ENCODE results near the gene TCEAL3. TPM values are rescaled to one million over a fixed set of nuclear protein-coding genes. Genes with fewer than 3 reads are reported as not detected.

TCEAL3 gene
- total and polyA plus RNA-seq, 9 of the 15 experiments (the other 6 are each of a cell fraction or from before 2014, with no cell fraction given) = not detected

DNA sequence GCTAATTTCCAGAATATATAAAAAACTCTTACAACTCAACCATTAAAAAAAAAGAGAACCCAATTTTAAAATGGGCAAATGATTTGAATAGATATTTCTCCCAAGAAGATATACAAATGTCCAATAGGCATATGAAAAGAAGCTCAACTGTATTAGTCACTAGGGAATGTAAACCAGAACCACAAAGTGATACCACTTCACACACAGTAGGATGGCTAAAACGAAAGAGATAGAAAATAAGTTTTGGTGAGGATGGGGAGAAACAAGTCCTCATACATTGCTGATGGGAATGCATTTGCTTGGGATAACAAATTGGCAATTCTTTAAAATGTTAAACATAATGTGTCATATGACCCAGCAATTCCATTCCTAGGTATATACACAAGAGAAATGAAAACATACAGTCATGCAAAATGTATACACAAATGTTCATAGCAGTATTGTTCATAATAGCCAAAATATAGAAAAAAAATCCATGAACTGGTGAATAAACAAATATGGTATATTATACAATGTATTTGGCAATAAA lies 5.7 kb downstream of the TCEAL3 start (continued):
- no peak for TF ChIP-seq ESRRB (CRISPR knock-in tag; IDR thresholded peaks at IDR 0.05; ENCODE audit: borderline replicate concordance)
- no peak for TF ChIP-seq JUND (IDR thresholded peaks at IDR 0.05; ENCODE audit: borderline replicate concordance, low read depth, low read length)
- TF ChIP-seq JUND (tag; IDR thresholded peaks at IDR 0.05; ENCODE audit: borderline replicate concordance, low read depth, low read length) = no peak
- TF ChIP-seq, protein P1, sequence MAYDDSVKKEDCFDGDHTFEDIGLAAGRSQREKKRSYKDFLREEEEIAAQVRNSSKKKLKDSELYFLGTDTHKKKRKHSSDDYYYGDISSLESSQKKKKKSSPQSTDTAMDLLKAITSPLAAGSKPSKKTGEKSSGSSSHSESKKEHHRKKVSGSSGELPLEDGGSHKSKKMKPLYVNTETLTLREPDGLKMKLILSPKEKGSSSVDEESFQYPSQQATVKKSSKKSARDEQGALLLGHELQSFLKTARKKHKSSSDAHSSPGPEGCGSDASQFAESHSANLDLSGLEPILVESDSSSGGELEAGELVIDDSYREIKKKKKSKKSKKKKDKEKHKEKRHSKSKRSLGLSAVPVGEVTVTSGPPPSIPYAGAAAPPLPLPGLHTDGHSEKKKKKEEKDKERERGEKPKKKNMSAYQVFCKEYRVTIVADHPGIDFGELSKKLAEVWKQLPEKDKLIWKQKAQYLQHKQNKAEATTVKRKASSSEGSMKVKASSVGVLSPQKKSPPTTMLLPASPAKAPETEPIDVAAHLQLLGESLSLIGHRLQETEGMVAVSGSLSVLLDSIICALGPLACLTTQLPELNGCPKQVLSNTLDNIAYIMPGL (CRISPR knock-in tag; IDR thresholded peaks at IDR 0.05) = no peak
- TF ChIP-seq, protein P2, sequence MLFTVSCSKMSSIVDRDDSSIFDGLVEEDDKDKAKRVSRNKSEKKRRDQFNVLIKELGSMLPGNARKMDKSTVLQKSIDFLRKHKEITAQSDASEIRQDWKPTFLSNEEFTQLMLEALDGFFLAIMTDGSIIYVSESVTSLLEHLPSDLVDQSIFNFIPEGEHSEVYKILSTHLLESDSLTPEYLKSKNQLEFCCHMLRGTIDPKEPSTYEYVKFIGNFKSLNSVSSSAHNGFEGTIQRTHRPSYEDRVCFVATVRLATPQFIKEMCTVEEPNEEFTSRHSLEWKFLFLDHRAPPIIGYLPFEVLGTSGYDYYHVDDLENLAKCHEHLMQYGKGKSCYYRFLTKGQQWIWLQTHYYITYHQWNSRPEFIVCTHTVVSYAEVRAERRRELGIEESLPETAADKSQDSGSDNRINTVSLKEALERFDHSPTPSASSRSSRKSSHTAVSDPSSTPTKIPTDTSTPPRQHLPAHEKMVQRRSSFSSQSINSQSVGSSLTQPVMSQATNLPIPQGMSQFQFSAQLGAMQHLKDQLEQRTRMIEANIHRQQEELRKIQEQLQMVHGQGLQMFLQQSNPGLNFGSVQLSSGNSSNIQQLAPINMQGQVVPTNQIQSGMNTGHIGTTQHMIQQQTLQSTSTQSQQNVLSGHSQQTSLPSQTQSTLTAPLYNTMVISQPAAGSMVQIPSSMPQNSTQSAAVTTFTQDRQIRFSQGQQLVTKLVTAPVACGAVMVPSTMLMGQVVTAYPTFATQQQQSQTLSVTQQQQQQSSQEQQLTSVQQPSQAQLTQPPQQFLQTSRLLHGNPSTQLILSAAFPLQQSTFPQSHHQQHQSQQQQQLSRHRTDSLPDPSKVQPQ (CRISPR knock-in tag; IDR thresholded peaks at IDR 0.05; ENCODE audit: borderline replicate concordance) = no peak

DNA sequence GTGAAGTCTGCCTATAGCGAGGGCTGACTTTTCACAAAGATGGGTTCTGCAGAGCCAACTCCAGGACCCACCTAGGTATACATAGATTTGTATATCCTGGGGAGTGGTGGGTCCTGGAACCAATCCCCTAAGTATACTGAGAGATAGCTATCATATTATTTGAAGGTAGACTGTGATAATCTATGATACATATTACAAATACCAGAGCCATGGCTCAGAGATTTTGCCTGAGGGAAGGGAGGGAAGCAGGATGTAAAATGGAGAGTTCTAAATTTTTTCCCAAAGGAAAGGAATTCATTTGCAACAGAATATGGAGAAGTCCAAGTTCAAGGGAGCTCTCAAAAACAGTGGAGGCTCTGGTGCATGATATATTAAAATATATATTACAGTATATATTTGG lies 7.2 kb downstream of the TCEAL3 start:
- no peaks in the 10 kb centered on the region for H3K36me3 ChIP-seq (ENCODE audit: control insufficient read depth, insufficient read depth, low read length)
- WGBS (ENCODE audit: insufficient coverage, low coverage, missing lambda C conversion rate) = 8% methylated on average over 1 of the region's 1 CpG
- no peak overlapping the region for H3K4me2 ChIP-seq (ENCODE audit: insufficient read depth, low read length)
- ChIA-PET POLR2A (no interaction called here), CTCF (ENCODE audit: low intra/inter-chr PET ratio) (no interaction called here)
- H3K27me3 ChIP-seq (ENCODE audit: control insufficient read depth in 2 of 2, insufficient read depth in 2 of 2, low read length in 2 of 2) = no peaks in the 10 kb centered on the region
- H3K4me3 ChIP-seq = no peak overlapping the region
- no peaks in the 10 kb centered on the region for H3K9me3 ChIP-seq (replicated peaks; ENCODE audit: control insufficient read depth, insufficient read depth, low read depth, low read length)
- in situ Hi-C loops (cut with MboI) (no loop called here), intact Hi-C loops (cut with micrococcal nuclease) (no loop called here)
- H3K27ac ChIP-seq (ENCODE audit: extremely low read depth, low read depth, low read length) = no peak overlapping the region
- H3K4me1 ChIP-seq (replicated peaks in 1 of 2; ENCODE audit: control insufficient read depth in 2 of 2, insufficient read depth in 2 of 2, low read length in 2 of 2) = no peaks in the 10 kb centered on the region
- FAIRE-seq (no peak), ATAC-seq (no peak), DNase-seq (ENCODE audit: extremely low read depth in 1 of 4, low spot score in 3 of 4) (no peak)
- H3K79me2 ChIP-seq (ENCODE audit: control insufficient read depth, insufficient read depth, low read length) = no peaks in the 10 kb centered on the region
- no peaks in the 10 kb centered on the region for H3K9me1 ChIP-seq (ENCODE audit: control insufficient read depth, insufficient read depth, low read length)
- no peaks in the 10 kb centered on the region; the same call in 1 of the 2 replicates for H4K20me1 ChIP-seq (replicated peaks; ENCODE audit: control insufficient read depth, insufficient read depth, low read length)
- no peak overlapping the region for H2AFZ ChIP-seq (ENCODE audit: low read depth, low read length)
- no peak overlapping the region for H3K9ac ChIP-seq (ENCODE audit: insufficient read depth in 1 of 2, low read depth in 2 of 2, low read length in 2 of 2)
- no TSS peak for BruUV-seq (replicated peaks)
- TF ChIP-seq ZNF551 (CRISPR knock-in tag; IDR thresholded peaks at IDR 0.05) = no peak
- TF ChIP-seq, protein P3, sequence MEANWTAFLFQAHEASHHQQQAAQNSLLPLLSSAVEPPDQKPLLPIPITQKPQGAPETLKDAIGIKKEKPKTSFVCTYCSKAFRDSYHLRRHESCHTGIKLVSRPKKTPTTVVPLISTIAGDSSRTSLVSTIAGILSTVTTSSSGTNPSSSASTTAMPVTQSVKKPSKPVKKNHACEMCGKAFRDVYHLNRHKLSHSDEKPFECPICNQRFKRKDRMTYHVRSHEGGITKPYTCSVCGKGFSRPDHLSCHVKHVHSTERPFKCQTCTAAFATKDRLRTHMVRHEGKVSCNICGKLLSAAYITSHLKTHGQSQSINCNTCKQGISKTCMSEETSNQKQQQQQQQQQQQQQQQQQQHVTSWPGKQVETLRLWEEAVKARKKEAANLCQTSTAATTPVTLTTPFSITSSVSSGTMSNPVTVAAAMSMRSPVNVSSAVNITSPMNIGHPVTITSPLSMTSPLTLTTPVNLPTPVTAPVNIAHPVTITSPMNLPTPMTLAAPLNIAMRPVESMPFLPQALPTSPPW (CRISPR knock-in tag; IDR thresholded peaks at IDR 0.05) = no peak
- TF ChIP-seq ZNF165 (CRISPR knock-in tag; IDR thresholded peaks at IDR 0.05; ENCODE audit: borderline replicate concordance) = no peak
- TF ChIP-seq U2AF2 (optimal IDR thresholded peaks at IDR 0.05; ENCODE audit: low read depth, low read length) = no peak
- TF ChIP-seq C11orf30 (IDR thresholded peaks at IDR 0.05; ENCODE audit: low read depth) = no peak
- no peak for TF ChIP-seq TBL1XR1 (IDR thresholded peaks at IDR 0.05; ENCODE audit: low read length in 2 of 2)
